PFSK-1 (cell line): Measurements from ENCODE around the gene NT5DC3.

ENCODE experiments used
- POLR2AphosphoS5 ChIP-seq: IDR thresholded peaks from 2 replicates; pipeline ENCODE4 v1.6.1; 2012; ENCODE audit warnings: low read depth, mild to moderate bottlenecking, control low read depth, low read length, moderate library complexity
- REST ChIP-seq, 2 experiments: IDR thresholded peaks; 2 replicates each; pipeline versions ENCODE4 v1.6.1 to v1.8.0; 2011 to 2012; ENCODE audit warnings: low read depth in 2 of 2, low read length in 2 of 2, control low read depth in 1 of 2, inconsistent platforms in 1 of 2, mild to moderate bottlenecking in 1 of 2, moderate library complexity in 1 of 2; ENCODE audit not compliant: insufficient read depth in 1 of 2
- SIN3A ChIP-seq: IDR thresholded peaks from 2 replicates; pipeline ENCODE4 v1.6.1; 2012; ENCODE audit warnings: mild to moderate bottlenecking, low read length, moderate library complexity, borderline replicate concordance; ENCODE audit not compliant: insufficient read depth
- TAF1 ChIP-seq: IDR thresholded peaks from 2 replicates; pipeline ENCODE4 v1.6.1; 2012; ENCODE audit warnings: low read length, control low read depth, borderline replicate concordance; ENCODE audit not compliant: insufficient read depth

GRCh38 chr12:103780992-103781391 is 60.0 kb downstream of the NT5DC3 start:
- TF ChIP-seq POLR2AphosphoS5 (no peak), REST (IDR thresholded peaks at IDR 0.05; ENCODE audit: insufficient read depth in 1 of 2, low read depth in 2 of 2, low read length in 2 of 2) (0 out of 4 replicates have a peak, but pooled peaks of 1 of the 2 experiments have one; percentile 30), TAF1 (no peak), SIN3A (no peak)
